ENCODE results near the gene WDR27.

GRCh38 chr6:169746556-169746955 is 44.7 kb upstream of the WDR27 start:
- TF ChIP-seq CTCF (IDR thresholded peaks at IDR 0.05; ENCODE audit: borderline replicate concordance, extremely low read depth, low read length, poor library complexity, severe bottlenecking) (no peak), EZH2 (IDR thresholded peaks at IDR 0.05; ENCODE audit: borderline replicate concordance, low read depth, low read length, severe bottlenecking) (no peak)

Data from DND-41 (cell line).